NCI-H1417 treated with DMSO at 0.1 percent for 48 hours (cell line): ENCODE data around the gene GGT7.
"Not testable (repeated sequence)": the region's sequence is repeated elsewhere in the genome, so short reads cannot be mapped to it uniquely, and the experiment has no call there.

Experiments used
- DNase-seq: peaks from one replicate; lab custom pipeline; 2025; lab: John Stamatoyannopoulos, UW

GGT7 gene

DNA sequence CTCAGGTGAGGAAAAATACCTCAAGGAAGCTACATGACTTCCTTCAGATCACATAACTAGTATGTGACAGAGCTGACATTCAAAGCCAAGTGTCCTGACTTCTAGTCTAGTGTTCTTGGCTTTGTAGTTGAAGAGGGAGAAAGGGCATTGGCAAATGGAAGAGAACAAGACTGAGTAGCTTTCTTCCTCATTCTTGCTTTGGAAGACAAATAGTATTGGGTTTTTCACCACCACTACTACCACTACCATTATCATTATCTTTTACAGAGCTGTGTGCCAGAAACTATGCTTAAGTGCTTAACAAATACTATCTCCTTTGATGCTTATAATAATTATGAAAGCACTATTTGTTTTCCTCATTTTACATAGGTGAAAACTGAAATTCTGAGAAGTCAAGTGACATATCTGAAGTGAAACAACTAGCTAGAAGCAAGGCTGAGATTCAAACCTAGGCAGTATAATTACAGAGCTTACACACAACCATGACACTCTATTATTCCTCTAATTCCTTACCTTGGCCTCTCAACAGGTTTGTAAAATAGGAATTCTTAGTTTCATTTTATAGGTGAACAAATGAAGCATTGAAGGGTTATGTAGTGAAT, 10.5 kb upstream of the GGT7 start:
- no peak for DNase-seq

- DNase-seq: no peak
Measured at GRCh38 chr20:34881689-34882088, 9.0 kb upstream of the GGT7 start.

DNA sequence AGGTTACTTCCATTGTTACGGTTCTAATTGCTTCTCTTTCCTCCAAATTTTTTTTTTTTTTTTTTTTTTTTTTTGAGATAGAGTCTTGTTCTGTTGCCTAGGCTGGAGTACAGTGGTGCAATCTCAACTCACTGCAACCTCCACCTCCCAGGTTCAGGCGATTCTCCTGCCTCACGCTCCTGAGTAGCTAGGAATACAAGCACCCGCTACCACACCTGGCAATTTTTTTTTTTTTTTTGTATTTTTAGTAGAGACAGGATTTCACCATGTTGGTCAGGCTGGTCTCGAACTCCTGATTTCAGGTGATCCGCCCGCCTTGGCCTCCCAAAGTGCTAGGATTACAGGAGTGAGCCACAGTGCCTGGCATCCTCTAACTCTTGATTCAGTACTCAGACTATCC, 8.3 kb upstream of the GGT7 start:
- DNase-seq: not testable (repeated sequence)

GRCh38 chr20:34880215-34880850, 7.7 kb upstream of the GGT7 start:
- no peak for DNase-seq

- peak; percentile 75 for DNase-seq
Measured at GRCh38 chr20:34876406-34877282, 4.0 kb upstream of the GGT7 start, which contains the start of gene ACSS2. Gene ACSS2, plus strand, starts transcription at chr20:34876612. Its CDS starts 34 bp downstream, at chr20:34876646.

- DNase-seq: no peak
Measured at GRCh38 chr20:34875642-34876405, 3.2 kb upstream of the GGT7 start.

- peak; percentile 66 for DNase-seq
Measured at GRCh38 chr20:34874094-34874654, 1.5 kb upstream of the GGT7 start.

DNA sequence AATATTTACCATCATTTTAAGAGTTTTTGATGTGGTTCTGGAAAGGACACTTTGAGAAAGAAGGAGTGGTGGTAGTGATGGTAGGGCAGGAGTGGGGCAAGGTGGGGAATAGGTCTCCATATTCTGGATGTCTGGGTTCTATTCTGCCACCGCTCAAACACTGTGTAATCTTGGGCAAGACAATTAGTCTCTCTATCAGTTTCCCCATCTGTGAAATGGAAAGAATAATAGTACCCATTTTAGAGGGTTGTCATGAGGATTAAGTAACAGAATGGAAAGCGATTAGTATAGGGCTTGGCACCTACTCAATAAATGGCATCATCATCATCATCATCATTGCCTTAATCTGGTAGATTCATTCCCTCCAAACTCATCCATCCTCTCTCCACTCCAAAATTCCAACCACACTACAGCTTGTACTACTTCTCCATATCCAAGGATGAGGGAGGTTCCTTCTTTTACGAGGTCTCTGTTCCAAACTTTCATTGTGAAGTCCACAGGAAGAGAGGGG, 982 bp upstream of the GGT7 start:
- no peak for DNase-seq

- DNase-seq: no peak
Measured at GRCh38 chr20:34871966-34872621, 562 bp downstream of the GGT7 start.

DNA sequence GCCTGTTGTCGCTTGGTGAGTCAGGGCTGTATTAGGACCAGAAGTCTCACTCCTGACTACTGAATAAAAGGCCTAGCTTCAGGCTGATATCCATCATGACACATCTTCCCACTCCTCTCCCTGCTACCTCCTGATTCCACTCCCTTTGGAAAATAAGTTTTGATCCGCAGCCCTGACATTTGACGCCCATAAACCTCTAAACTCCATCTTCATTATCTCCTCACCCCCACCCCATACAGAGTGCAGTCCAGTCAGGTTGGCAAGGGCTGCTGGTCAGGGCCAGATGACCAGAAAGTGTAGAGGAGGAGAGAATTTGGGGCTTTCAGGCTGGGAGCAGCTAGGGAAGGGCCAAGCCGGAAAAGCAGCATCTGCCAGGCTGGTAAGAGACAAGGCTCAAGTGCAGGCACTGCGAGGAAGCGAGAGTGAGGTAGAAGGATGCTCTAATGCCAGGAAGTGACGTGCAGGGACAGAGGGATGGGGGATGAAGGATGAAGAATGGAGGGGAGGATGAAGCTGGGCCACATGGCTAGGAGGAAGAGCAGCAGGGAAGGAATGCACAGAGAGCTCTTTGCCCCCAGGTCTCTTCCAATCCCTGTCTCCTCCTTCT, 1.2 kb downstream of the GGT7 start:
- DNase-seq: no peak

- no peak for DNase-seq
Measured at GRCh38 chr20:34864216-34864615, 8.4 kb downstream of the GGT7 start.

DNA sequence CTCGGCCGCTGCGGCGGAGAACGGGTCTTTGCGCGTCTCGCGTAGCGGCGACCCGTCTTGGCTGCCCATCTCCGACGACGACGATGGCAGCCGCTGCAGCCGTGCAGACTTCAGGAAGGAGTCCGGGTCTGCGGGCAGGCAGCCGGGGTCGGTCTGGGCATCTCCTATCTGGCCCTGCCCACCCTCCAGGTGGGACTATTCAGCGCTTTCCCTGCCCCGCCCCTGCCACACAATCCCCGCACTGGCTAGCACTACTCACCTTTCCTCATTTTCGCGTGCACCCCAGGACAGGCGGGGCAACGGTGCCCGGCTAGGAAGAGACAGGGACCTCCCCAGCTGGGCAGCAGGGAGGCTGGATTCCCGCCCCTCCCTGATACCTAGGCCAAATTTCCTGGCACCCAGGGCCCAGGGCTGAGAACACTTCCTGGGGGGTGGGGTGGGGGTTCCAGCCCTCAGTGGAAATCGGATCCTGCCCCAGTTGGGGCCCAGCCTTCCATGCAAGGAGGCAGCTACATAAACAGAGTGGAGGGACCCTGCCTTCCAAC, 9.2 kb downstream of the GGT7 start:
- DNase-seq: no peak

GRCh38 chr20:34862724-34863123, 9.9 kb downstream of the GGT7 start:
- no peak for DNase-seq

DNA sequence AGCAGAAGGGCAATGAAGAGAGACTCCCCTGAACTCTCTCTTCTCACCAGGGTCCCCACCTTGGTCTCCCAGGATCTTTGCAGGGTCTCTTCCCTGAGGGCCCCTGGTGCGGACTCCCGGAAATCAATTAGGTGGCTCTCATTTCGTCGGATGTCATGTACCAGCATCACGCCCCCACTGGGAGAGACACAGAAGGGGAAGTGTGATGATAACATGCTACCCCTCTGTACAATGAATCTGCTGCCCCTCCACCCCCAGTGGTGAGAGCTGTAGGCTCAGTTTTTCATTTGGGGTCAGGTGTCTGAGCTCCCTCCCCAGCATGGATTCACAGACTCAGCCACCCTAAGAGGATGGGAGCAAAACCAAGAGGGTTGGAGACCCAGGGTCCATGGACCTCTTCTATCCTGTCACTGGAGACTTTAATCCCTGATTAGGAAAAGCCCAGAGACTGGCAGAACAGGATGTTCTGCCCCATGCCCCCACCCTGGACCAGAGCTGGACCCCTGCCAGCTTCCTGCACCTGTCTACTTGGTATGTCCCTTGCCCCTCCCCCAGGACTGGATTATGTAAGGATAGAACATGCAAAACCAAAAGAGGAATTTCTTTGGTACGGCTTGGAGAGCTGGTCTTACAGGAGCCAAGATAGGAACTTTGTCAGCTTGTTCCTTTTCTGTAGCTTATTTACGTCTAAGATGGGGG, 11.1 kb downstream of the GGT7 start:
- peak; percentile 6 for DNase-seq

DNA sequence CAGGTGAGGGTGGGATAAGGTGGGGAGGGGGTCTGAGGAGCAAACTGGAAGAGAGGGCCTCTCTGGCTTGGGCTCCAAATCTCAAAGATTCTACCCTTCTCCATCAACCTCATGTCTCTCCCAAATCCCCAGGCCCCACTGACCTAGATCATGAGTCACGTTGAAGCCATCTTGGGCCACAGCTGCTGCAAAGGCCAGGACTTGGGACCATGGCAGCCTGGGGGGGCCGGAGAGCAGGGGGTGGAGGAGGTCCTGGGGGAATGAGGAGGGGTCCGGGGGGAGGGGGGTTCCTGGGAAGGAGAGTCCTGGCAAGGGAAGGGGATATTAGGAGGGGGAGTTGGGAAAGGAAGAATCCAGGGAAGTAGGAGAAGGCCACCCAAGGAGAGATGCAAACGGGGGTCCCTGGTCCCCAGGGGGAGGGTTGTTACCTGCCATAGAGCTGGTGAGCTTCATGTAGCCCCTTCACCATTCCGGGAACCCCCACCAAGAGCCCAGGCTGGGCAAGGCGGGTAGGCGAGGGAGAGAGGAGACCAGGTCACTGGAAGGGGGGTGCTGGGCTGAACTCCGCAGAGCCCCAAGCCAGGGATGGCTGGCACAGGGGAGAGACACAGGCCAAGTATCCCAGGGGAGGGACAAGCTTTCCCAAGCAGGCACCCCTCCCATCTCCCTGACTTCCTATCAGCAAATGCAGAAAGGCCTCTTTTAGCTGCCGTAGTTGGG, 12.7 kb downstream of the GGT7 start:
- DNase-seq: no peak

GRCh38 chr20:34859367-34859766, 13.3 kb downstream of the GGT7 start:
- no peak for DNase-seq

DNA sequence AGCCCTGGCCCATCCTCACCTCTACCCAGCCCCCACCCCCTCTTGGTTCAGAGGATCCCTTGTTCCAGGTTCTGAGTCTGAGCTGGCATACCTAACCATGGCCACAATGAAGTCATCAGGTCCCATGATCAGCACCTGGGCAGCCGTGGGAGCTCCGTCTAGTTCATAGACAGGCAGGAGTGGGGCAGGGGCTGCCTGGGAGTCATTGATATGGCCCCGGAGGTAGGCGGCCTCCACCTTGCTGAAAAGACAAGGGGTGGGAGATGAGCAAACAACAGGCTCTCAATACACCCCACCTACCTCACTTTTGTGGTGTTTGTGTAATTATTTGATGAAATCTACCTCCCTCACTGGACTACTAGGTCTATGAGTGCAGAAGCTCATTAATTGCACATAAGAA, 20.4 kb downstream of the GGT7 start:
- no peak for DNase-seq

DNA sequence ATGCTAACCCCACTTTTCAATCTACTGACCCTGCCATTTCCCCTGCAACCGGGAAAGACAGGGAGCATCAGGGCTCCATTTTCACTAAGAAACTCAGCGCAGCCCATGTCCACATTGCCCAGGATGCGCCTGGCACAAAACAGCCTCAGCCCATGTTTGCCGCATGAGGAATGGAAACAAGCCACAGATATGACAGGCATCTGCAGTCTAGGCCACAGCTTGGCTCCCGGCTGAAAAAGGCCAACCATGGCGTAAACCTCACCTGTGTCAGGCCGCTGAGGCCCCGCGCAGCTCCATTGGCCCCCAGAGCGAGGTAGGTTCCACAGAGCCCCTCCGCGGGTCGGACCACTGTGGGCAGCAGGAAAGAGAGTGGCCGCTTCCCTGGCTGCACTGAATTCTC, 21.7 kb downstream of the GGT7 start:
- no peak for DNase-seq

DNA sequence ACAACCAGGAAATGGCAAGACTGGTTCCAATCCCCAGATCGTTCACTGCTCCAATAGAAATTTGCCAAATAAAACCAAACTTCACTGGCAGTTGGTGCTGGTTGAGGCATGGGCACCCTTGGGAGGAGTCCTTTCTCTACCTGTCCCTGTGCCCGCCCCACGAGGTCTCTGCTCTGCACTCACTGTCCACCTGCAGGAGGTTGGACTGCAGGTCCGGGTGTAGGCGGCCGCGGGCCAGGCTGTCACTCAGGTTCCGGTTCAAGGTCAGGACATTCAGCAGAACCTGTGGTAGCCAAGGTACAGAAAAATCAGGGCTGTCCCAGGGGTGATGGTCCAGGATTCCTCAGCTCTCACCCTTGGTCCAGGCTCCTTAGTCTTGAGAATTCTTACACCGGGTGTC, 22.9 kb downstream of the GGT7 start:
- no peak for DNase-seq
